Retinal pigment epithelial cell (primary cell): Measurements from ENCODE around the gene AFG3L2.

Experiments used
- DNase-seq: peaks from one replicate; pipeline ENCODE4 v3.0.0-alpha.2; 2010; ENCODE audit warnings: low read depth
- H3K4me3 ChIP-seq: 2 replicates; pipeline ENCODE4 v1.5.1; 2011; ENCODE audit warnings: mild to moderate bottlenecking, low read length, control low read depth, moderate library complexity
- CTCF ChIP-seq: conservative IDR thresholded peaks from 2 replicates; pipeline ENCODE4 v1.5.1; 2011; ENCODE audit warnings: low read depth, low read length, control low read depth, inconsistent platforms

Gene AFG3L2

GRCh38 chr18:12340945-12341660 is 35.9 kb downstream of the AFG3L2 start:
- no peak for TF ChIP-seq CTCF
- H3K4me3 ChIP-seq, result no peak overlapping the region
- DNase-seq, result no peak

GRCh38 chr18:12338382-12338781 is 38.6 kb downstream of the AFG3L2 start:
- TF ChIP-seq CTCF, result no peak
- DNase-seq, result no peak
- H3K4me3 ChIP-seq, result no peak overlapping the region

- no peak overlapping the region for H3K4me3 ChIP-seq
- TF ChIP-seq CTCF, result no peak
- DNase-seq, result no peak
Observed at GRCh38 chr18:12336887-12337286, 40.1 kb downstream of the AFG3L2 start.

GRCh38 chr18:12336171-12336613 is 40.8 kb downstream of the AFG3L2 start:
- no peak for DNase-seq
- no peak for TF ChIP-seq CTCF
- no peak overlapping the region for H3K4me3 ChIP-seq

GRCh38 chr18:12335503-12335902 is 41.5 kb downstream of the AFG3L2 start:
- TF ChIP-seq CTCF, result no peak
- no peak for DNase-seq
- no peak overlapping the region for H3K4me3 ChIP-seq

GRCh38 chr18:12334863-12335262 is 42.2 kb downstream of the AFG3L2 start:
- no peak for TF ChIP-seq CTCF
- DNase-seq, result no peak
- no peak overlapping the region for H3K4me3 ChIP-seq

- no peak overlapping the region for H3K4me3 ChIP-seq
- TF ChIP-seq CTCF, result no peak
- DNase-seq, result no peak
Observed at GRCh38 chr18:12334366-12334808, 42.6 kb downstream of the AFG3L2 start.
